Ascending aorta (tissue), 2 donors: ENCODE results near the gene DNAH1. TPM values are rescaled to one million over a fixed set of nuclear protein-coding genes. Genes with fewer than 3 reads are reported as not detected.

ENCODE experiments used
- DNase-seq, 2 donors: peaks; one replicate each; pipeline ENCODE4 v3.0.0-alpha.2; 2019; ENCODE audit warnings: low spot score in 2 of 2
- H3K27ac ChIP-seq, 2 donors: fragments of 200-600 bp; sonication (generic); one replicate each; pipeline ENCODE4 v1.5.1; 2016 to 2017; ENCODE audit warnings: mild to moderate bottlenecking in 1 of 2
- H3K27me3 ChIP-seq: fragments of 200-600 bp; sonication (generic); one replicate; pipeline ENCODE4 v1.5.1; 2017
- H3K36me3 ChIP-seq, 2 donors: fragments of 200-600 bp; sonication (generic); one replicate each; pipeline ENCODE4 v1.5.1; 2016
- H3K4me1 ChIP-seq, 2 donors: fragments of 200-600 bp; sonication (generic); one replicate each; pipeline ENCODE4 v1.5.1; 2016 to 2017; ENCODE audit warnings: mild to moderate bottlenecking in 1 of 2
- H3K4me3 ChIP-seq, 2 donors: fragments of 200-600 bp; sonication (generic); one replicate each; pipeline ENCODE4 v1.5.1; 2016 to 2017; ENCODE audit warnings: mild to moderate bottlenecking in 1 of 2
- H3K9me3 ChIP-seq, 2 donors: fragments of 200-600 bp; sonication (generic); one replicate each; pipeline ENCODE4 v1.5.1; 2016
- intact Hi-C: fragments of 100-400 bp; cut with DNase I; formaldehyde crosslinking; loops from one replicate; pipeline ENCODE4 v1.15.1; 2023
- total RNA-seq: library from RNA; depleted of rRNA; stranded (reverse); fragments of >200 nt; gene quantifications from one replicate; pipeline ENCODE4 v1.1.0, GENCODE V29; 2016
- TF ChIP-seq, protein P1 (sequence below), 3 experiments: fragments of 200-600 bp in 2 of 3; fragments of 450-650 bp in 1 of 3; sonication (generic) in 2 of 3; IDR thresholded peaks; one replicate each; pipeline ENCODE4 v1.5.1; 2016 to 2019; ENCODE audit warnings: antibody characterized with exemption in 3 of 3, mild to moderate bottlenecking in 1 of 3, moderate library complexity in 1 of 3

Gene DNAH1
- total RNA-seq, 1 donor from 2014 or later: 7.6 TPM

GRCh38 chr3:52397676-52398399, 81.7 kb downstream of the DNAH1 start:
- Histone ChIP-seq H3K4me3 (no peak overlapping the region), H3K4me1 (no peaks in the 10 kb centered on the region), H3K9me3 (no peaks in the 10 kb centered on the region), H3K27me3 (no peaks in the 10 kb centered on the region), H3K36me3 (peaks cover 20 to 40% of the 10 kb centered on the region in 2 donors), H3K27ac (no peak overlapping the region)
- no peak for DNase-seq
- TF ChIP-seq, protein P1, sequence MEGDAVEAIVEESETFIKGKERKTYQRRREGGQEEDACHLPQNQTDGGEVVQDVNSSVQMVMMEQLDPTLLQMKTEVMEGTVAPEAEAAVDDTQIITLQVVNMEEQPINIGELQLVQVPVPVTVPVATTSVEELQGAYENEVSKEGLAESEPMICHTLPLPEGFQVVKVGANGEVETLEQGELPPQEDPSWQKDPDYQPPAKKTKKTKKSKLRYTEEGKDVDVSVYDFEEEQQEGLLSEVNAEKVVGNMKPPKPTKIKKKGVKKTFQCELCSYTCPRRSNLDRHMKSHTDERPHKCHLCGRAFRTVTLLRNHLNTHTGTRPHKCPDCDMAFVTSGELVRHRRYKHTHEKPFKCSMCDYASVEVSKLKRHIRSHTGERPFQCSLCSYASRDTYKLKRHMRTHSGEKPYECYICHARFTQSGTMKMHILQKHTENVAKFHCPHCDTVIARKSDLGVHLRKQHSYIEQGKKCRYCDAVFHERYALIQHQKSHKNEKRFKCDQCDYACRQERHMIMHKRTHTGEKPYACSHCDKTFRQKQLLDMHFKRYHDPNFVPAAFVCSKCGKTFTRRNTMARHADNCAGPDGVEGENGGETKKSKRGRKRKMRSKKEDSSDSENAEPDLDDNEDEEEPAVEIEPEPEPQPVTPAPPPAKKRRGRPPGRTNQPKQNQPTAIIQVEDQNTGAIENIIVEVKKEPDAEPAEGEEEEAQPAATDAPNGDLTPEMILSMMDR (IDR thresholded peaks at IDR 0.05): no peak
- intact Hi-C loops: no loop called here

GRCh38 chr3:52398670-52399081, 82.6 kb downstream of the DNAH1 start:
- no peaks in the 10 kb centered on the region for H3K4me1 ChIP-seq
- H3K9me3 ChIP-seq: no peaks in the 10 kb centered on the region
- H3K27ac ChIP-seq: no peak overlapping the region
- TF ChIP-seq, protein P1 (IDR thresholded peaks at IDR 0.05): no peak
- peaks cover 24 to 43% of the 10 kb centered on the region in 2 donors for H3K36me3 ChIP-seq
- no peak overlapping the region for H3K4me3 ChIP-seq
- no peaks in the 10 kb centered on the region for H3K27me3 ChIP-seq
- intact Hi-C loops: no loop called here
- no peak for DNase-seq

DNA sequence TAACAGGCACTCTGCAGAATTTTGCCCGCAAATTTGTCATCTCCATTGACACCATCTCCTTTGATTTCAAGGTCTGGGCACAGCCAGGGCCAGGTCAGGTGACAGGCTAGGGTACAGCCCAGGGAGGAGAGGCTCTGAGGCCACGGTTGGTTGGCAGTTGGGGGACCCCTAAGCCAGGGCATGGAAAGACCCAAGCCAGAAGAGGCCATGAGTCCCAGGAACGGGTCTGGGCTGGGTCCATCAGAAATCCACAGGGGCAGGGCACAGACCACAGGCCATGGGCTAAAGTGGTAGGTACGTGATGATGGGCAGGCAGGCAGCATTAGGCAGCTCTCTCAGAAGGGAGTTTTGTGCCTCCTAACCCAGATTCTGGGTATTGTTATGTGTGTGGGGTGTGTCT, 83.0 kb downstream of the DNAH1 start:
- Histone ChIP-seq H3K27me3 (no peaks in the 10 kb centered on the region), H3K36me3 (peaks cover 29 to 47% of the 10 kb centered on the region in 2 donors), H3K4me3 (no peak overlapping the region), H3K9me3 (no peaks in the 10 kb centered on the region), H3K27ac (no peak overlapping the region), H3K4me1 (no peaks in the 10 kb centered on the region)
- no peak for DNase-seq
- TF ChIP-seq, protein P1 (IDR thresholded peaks at IDR 0.05): no peak
- intact Hi-C loops: no loop called here

DNA sequence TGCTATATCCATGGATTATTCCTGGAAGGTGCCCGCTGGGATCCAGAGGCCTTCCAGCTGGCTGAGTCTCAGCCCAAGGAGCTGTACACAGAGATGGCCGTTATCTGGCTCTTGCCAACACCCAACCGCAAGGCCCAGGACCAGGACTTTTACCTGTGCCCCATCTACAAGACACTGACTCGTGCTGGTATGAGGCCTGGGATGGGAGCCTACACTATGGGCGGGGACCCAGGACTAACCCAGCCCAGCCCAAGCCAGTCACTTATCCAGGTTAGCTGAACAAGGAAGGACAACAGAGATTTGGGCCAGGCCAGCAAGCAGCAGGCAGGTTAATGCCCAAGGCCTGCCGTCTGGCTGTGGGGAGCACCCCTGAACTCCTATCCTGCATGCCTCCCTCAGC, 83.5 kb downstream of the DNAH1 start:
- no peak for DNase-seq
- H3K36me3 ChIP-seq: peaks cover 33 to 49% of the 10 kb centered on the region in 2 donors
- intact Hi-C loops: no loop called here

GRCh38 chr3:52400275-52400793, 84.2 kb downstream of the DNAH1 start:
- Histone ChIP-seq H3K36me3 (peaks cover 40 to 53% of the 10 kb centered on the region in 2 donors), H3K4me3 (no peak overlapping the region), H3K9me3 (no peaks in the 10 kb centered on the region), H3K27me3 (no peaks in the 10 kb centered on the region), H3K27ac (no peak overlapping the region), H3K4me1 (no peaks in the 10 kb centered on the region)
- DNase-seq: no peak
- TF ChIP-seq, protein P1 (IDR thresholded peaks at IDR 0.05): no peak
- intact Hi-C loops: loop anchor here (10.0 kb wide), 1 partner anchor 166 kb away; the partner anchor contains the start of gene TWF2

More for the DNA sequence above, 83.5 kb downstream of the DNAH1 start:
- TF ChIP-seq, protein P1 (IDR thresholded peaks at IDR 0.05): no peak
- H3K27ac ChIP-seq: no peak overlapping the region
- H3K9me3 ChIP-seq: no peaks in the 10 kb centered on the region
- H3K4me1 ChIP-seq: no peaks in the 10 kb centered on the region
- H3K27me3 ChIP-seq: no peaks in the 10 kb centered on the region
- no peak overlapping the region for H3K4me3 ChIP-seq
